Activated T-helper 1 cell treated with anti-CD3 and anti-CD28 coated beads, Interleukin-2, amount 50 U/mL, for 16 hours (primary cell): ENCODE results near the gene DNLZ.

ENCODE experiments used
- DNase-seq, 2 donors: peaks; one replicate each; pipeline ENCODE4 v3.0.0-alpha.2; 2020; ENCODE audit warnings: low read depth in 1 of 2, low spot score in 1 of 2

The DNLZ gene

GRCh38 chr9:136397643-136398042 is 34.1 kb upstream of the DNLZ start:
- no peak for DNase-seq

DNA sequence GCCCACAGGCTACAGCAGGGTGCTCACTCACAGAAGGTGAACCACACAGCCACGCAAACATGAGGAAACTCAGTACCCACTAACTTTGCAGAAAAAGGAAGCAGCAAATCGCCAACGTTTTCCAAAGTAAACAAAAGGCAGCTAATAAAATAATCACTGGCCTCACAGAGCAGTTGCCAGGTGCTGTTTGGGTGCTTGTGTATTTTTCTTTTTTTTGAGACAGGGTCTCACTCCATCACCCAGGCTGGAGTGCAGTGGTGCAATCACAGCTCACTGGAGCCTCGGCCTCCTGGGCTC is 32.6 kb upstream of the DNLZ start:
- no peak for DNase-seq

DNA sequence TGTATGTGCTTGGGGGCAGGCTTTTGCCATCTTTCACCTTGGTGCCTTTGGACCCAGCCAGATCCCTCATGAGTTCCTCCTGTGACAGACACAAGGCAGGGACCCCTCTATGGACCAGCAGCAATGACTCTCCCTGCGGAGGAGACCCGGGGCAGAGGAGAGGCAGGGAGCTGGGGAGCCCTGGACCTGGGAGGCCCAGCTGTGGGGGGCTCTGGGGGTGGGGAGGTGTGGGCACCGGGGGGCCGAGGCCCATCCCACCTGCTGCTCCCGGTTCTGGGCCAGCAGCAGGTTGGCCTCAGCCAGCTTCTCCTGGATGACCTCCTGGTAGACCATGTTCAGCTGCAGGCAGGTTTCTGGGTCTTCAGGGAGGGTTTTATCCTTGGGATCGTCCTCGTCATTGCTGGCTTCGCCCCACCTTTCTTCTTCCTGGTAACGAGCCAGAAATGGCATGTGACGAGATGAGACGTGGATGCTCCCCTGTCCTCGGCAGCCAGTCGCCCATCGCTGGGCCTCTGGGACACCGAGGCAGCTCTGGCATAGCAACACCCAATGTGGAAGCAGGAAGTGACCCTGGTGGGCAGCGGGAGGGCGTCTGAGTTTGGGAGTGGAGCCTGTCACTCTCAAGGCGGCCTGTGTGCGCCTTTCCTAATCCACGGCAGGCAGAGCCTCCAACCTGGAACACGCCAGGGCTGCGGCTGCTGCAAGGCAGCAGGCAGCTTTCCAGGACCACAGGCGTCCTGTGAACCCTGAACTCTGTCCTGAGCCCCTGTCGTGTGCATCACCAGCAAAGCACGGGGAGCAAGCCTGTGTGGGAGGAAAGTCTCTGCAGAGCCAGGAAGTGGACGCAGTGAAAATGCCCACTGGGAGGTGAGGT is 32.0 kb upstream of the DNLZ start:
- no peak for DNase-seq

DNA sequence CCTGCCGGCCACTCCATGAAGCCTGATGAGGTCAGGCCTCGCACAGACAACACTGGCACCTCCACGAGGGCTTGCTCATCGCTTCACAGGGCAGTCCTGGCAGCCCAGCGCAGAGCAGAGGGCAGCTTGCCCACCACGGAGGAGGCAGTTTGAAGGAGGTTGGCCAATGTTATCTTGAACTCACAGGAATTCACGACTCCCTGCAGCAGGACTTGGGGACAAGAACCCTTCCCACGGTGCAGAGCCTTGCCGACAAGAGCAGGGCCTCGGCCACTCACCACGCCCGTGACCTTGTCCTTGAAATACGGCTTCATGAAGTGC is 31.4 kb upstream of the DNLZ start:
- DNase-seq, result no peak

DNA sequence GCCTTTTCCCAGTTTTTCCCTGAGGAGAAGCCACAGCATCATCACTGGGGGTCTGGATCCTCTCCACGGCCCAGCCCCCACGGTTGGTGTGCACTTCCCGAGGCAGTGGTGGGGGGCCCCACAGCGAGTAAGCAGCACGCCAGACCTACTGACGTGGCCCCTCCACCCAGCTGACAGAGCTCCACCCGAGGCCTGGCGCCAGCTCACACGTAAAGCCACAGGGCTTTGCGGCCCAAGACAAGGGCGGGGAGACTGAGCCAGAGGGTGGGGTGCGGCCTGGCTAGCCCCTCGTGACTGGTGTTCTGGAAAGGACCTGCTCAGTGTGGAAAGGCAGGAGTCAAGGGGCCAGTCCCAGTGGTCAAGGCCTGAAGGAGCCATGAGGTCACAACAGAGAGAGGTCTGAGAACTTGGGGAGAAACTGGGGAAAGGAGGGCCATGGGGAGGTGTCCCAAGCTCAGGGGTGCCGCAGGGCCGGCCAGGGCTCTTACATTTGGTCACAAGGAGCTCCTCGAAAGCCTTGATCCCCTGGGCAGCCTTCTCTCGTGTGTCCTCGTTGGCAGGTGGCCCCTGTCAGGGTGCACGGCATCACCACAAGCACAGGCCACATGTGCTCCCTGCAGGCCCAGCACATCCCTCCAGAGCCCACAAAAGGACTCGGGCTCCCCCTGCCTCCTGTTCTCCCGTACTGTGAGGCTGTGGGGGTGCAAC is 30.9 kb upstream of the DNLZ start:
- DNase-seq, result no peak

DNA sequence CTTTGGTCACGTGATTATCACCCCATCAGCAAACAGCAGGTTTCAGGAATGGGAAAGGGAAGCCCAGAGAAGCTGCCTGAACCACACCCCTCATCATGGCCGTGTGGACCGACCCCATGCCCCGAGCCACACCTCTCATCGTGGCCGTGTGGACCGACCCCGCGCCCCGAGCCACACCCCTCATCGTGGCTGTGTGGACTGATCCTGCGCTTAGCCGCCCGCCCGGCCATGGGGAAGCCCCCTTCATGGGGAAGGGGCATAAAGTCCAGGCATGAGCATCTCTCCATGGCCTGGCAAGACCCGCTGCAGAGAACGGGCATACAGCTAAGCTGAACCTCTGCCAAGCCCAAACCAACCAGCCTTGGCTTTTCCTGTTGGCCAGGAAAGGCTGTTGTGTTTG is 30.0 kb upstream of the DNLZ start:
- DNase-seq, result no peak

DNA sequence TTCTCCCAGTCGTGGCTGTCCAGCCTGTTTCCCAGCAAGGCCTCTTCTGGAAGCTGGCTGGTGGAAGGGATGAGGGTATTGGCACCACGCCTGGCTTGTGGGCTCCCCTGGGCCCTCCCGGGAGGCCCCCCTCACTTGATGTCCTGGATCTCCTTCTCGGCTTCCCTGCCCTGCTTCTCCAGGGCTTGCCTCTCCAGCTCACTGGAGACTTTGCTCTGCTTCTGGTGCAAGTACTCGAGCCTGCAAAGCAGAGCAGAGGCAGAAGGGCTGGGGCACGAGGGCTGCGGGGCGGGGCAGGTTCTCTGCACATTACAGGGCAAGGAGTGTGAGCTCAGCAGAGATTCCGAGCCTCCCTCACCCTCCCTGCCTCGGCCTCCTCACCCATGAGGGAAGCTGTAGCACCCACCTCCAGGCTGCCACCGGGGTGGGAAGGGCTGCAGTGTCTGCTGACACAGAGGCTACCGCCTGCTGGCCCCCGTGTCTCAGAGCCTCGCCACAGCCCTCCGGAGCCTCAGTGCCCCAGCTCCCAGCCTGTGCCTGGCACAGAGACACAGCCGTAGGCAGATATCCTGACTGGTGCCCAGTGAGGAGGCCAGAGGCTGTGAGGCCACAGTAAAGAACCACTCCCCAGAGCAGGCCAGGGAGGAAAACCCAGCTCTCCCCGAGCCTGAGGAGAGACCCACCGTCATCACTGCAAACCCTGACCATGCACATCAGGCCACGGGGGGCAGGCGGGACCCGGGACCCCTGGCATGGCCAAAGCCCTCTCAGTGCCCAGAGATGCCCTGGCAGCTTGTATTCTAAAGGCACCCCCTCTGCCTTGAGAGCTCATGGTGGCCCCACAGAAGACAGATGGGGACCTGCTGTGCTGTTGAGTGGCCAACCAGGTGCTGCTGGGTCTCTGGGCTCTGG is 29.2 kb upstream of the DNLZ start:
- DNase-seq, result no peak

- DNase-seq, result no peak
These were observed 28.4 kb upstream of the DNLZ start for GRCh38 chr9:136391737-136392537.

GRCh38 chr9:136389396-136389795 is 25.9 kb upstream of the DNLZ start:
- DNase-seq, result no peak

GRCh38 chr9:136387217-136387616 is 23.7 kb upstream of the DNLZ start:
- no peak for DNase-seq

DNA sequence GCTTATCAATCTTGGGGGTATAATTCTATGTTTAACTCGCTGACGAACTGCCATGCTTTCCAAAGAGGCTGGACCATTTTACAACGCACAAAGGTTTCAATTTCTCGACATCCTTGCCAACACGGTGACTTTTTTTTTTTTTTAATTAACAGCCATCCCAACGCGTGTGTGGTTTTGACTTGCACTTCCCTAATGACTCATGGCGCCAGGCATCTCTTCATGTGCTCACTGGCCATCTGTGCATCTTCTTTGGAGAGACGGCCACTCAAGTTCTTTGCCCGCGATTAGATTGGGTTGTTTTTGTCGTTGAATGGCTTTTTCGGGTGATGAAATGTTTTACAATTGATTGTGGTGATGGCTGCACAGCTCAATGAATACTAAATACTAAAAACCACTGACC is 22.5 kb upstream of the DNLZ start:
- DNase-seq, result no peak

- peak in 1 of 2 donors; percentile 23 for DNase-seq
These were observed 21.5 kb upstream of the DNLZ start for GRCh38 chr9:136385015-136385414.

DNA sequence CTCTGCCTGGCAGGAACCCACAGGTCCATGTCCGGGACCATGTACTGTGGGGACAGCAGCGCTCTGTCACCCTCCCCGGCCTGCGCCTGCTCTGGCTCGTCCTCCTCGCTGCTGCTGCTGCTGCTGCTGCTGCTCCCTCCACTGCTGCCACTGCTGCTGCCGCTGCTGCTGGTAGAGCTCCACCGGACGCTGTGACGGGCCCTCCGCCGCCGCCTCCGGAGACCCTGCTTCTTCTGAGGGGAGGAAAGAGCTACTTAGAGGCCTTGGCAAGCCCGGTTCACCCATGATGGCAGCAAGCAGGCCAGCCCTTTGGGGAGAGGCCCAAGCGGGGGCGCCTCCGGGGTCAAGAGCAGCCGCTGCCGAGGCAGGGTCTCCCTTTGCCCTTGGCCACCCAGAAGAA is 19.9 kb upstream of the DNLZ start:
- DNase-seq, result no peak

- DNase-seq, result no peak
These were observed 18.5 kb upstream of the DNLZ start for GRCh38 chr9:136381966-136382513.

DNA sequence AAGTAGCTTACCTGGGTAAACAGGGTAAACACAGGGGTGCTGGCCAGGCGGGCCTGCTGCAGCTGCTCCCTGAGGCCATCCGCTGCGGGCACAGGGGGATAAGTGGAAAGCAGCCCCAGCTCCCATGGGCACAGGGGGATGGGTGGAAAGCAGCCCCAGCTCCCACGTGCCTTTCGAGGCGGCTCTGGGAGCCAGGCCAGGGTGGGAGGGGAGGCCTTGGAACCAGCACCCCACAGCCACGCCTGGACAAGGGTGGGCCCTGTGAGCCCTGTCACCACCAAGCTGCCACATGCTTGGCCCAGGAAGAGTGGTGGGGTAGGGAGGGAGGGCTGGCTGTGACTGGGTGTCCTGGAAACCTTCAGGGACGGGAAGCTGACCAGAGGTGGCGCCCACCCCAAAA is 17.8 kb upstream of the DNLZ start:
- no peak for DNase-seq

DNA sequence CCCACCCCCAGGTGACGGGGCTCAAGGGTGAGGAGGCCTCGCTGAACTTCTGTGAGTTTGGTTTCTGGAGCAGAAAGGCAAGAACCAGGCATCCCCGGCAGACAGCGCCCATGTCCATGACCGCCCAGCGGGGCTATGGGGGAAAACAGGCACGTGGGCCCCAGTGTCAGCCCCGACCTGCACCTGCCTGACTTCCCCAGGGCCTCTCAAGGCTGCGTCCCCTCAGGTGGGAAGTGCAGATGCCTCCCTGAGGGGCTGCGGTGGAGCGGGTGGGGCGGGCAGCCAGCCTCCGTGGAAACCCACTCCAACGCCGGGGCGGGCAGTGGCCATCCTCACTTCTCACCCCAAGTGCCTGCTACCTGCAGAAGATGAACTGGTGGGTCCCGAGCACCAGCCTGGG is 16.8 kb upstream of the DNLZ start:
- DNase-seq, result no peak

DNA sequence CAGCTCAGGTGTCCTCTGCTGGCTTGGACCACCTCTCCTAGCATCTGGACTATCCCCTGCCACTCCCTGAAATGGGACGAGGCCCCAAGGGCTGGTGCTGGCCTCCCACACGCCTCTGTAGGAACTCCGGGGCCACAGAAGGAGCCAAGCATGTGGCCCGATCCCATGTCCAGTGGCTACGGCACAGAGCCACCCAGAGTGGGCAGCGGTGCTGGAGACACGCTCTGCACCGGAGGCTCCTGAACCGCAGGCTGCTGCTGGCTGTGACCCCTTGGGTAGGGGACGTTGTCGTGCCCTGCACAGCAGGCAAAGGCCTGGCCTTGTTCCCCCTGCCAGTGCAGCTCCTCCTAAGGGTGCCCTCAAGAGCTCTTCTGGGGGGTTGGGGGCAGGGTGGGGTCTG is 16.3 kb upstream of the DNLZ start:
- DNase-seq, result no peak

DNA sequence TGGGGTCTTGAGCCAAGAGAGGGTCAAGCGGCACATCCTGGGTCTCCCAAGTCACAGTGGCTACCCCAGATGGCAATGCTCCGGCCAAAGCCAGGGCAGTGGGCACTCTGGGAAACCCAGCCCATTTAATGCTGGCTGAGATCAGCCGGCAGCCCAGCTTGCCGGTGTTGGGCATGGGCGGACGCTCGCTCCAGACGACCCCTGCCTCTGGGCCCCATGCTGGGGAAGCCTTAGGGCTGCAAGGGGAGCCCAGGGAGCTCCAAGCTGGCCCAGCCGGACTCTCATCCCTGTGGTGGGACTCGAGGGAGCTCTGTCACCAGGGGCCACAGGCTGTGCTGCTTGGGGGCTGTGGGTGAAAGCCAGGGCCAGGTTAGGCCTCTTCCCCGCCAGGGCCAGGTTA is 15.9 kb upstream of the DNLZ start:
- DNase-seq, result no peak

GRCh38 chr9:136379003-136379287 is 15.4 kb upstream of the DNLZ start:
- DNase-seq, result no peak

- no peak for DNase-seq
These were observed 14.8 kb upstream of the DNLZ start for GRCh38 chr9:136378170-136379002.
